ENCODE data around the gene CHST7. TPM values are rescaled to one million over a fixed set of nuclear protein-coding genes. Genes with fewer than 3 reads are reported as not detected.

CHST7 gene
- total RNA-seq, 1 experiment from 2014 or later = 17.1 TPM

DNA sequence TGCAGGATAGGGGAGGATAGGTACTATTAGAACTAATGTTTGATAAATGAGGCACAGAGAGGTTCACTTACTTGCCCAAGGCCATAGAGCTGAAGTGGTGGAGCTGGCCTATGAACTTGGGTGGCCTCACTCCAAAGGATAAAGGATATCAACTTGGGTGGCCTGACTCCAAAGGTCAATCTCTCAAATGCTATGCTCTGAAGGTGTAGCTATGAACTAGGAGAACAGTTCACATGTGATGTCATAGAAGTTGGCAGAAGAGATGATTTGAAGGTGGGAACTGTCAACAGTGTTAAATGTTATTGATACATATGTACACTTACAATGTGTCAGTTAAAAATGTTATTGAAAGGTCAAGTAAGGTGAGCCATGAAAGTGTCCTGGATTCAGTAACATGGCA, 6.2 kb upstream of the CHST7 start:
- no peak overlapping the region for H3K27ac ChIP-seq (ENCODE audit: insufficient read length, low read depth, low read length)
- no peak overlapping the region for H4K91ac ChIP-seq (ENCODE audit: insufficient read length, low read depth, low read length)
- H3K27me3 ChIP-seq (ENCODE audit: insufficient read depth, low read length) = no peaks in the 10 kb centered on the region
- Mint-ChIP-seq H3K27ac (no peak overlapping the region), H3K4me3 (no peak overlapping the region), H3K4me1 (peaks cover 3% of the 10 kb centered on the region in 2 experiments), H3K27me3 (ENCODE audit: low read depth) (peaks cover 4% of the 10 kb centered on the region; the same call in 1 of the 2 replicates), H3K36me3 (ENCODE audit: insufficient read depth in 1 of 3, low read depth in 3 of 3) (peaks cover 0 to 10% (median 8%) of the 10 kb centered on the region in 3 experiments; a peak in 5 of 7 replicates), H3K9me3 (peaks cover 72 to 76% of the 10 kb centered on the region in 2 experiments)
- no peaks in the 10 kb centered on the region for H4K20me1 ChIP-seq (ENCODE audit: control insufficient read depth, insufficient read depth, insufficient read length)
- no peak overlapping the region for H4K5ac ChIP-seq (ENCODE audit: insufficient read length, low read depth, low read length)
- H3K23ac ChIP-seq (ENCODE audit: insufficient read length, low read depth, low read length) = no peak overlapping the region
- H3K79me2 ChIP-seq (ENCODE audit: insufficient read depth, low read length) = no peaks in the 10 kb centered on the region
- H3K9me3 ChIP-seq (ENCODE audit: control insufficient read depth, low read depth, low read length) = peaks cover 9% of the 10 kb centered on the region
- TF ChIP-seq CTCF (conservative IDR thresholded peaks at IDR 0.05) = no peak
- no peak overlapping the region for H2BK20ac ChIP-seq (ENCODE audit: low read depth, low read length, poor library complexity, severe bottlenecking)
- H3K4ac ChIP-seq (ENCODE audit: low read depth, low read length) = no peak overlapping the region
- no peaks in the 10 kb centered on the region for H3K79me1 ChIP-seq (ENCODE audit: insufficient read depth, low read depth, low read length, poor library complexity, severe bottlenecking)
- H3K14ac ChIP-seq (ENCODE audit: insufficient read depth, low read length) = no peak overlapping the region
- no peaks in the 10 kb centered on the region for H3K4me1 ChIP-seq (ENCODE audit: insufficient read depth, low read length)
- H2BK12ac ChIP-seq (ENCODE audit: insufficient read length, low read depth, low read length) = no peak overlapping the region
- H3K4me2 ChIP-seq (ENCODE audit: insufficient read depth, insufficient read length, low read length) = no peak overlapping the region
- H2BK120ac ChIP-seq (ENCODE audit: low read depth, low read length, poor library complexity, severe bottlenecking) = no peak overlapping the region
- no peak overlapping the region for H2AFZ ChIP-seq (ENCODE audit: low read length)
- no peaks in the 10 kb centered on the region for H3K23me2 ChIP-seq (ENCODE audit: insufficient read length, low read depth, low read length, poor library complexity, severe bottlenecking)
- H3K9ac ChIP-seq (ENCODE audit: extremely low read depth, insufficient read length, low read length) = no peak overlapping the region
- no peak overlapping the region for H4K8ac ChIP-seq (replicated peaks; ENCODE audit: insufficient read length, low read depth, low read length)
- no peak overlapping the region for H2BK5ac ChIP-seq (ENCODE audit: insufficient read length, low read length)
- H3K56ac ChIP-seq (ENCODE audit: insufficient read length, low read depth, low read length) = no peak overlapping the region
- no peak overlapping the region for H2BK15ac ChIP-seq (ENCODE audit: low read depth, low read length)
- H3T11ph ChIP-seq (ENCODE audit: low read length) = no peak overlapping the region
- no peak overlapping the region for H2AK5ac ChIP-seq (ENCODE audit: insufficient read length, low read length)
- DNase-seq = no peak
- H3K18ac ChIP-seq (ENCODE audit: insufficient read length, low read depth, low read length) = no peak overlapping the region

Data from H9 (cell line).